Measurements from ENCODE around the gene HLA-DOB.
"Not testable (repeated sequence)": the region's sequence is repeated elsewhere in the genome, so short reads cannot be mapped to it uniquely, and the experiment has no call there.

HLA-DOB gene

GRCh38 chr6:32815115-32815514, 1.7 kb downstream of the HLA-DOB start:
- DNase-seq (ENCODE audit: low read depth in 3 of 3) = no peak

GRCh38 chr6:32814145-32814544, 2.7 kb downstream of the HLA-DOB start:
- DNase-seq (ENCODE audit: low read depth in 3 of 3) = no peak

- no peak for DNase-seq (ENCODE audit: low read depth in 3 of 3)
Measured at GRCh38 chr6:32809171-32809570, 7.6 kb downstream of the HLA-DOB start.

- DNase-seq (ENCODE audit: low read depth in 3 of 3) = no peak
Measured at GRCh38 chr6:32807020-32807580, 9.7 kb downstream of the HLA-DOB start.

GRCh38 chr6:32805404-32805803, 11.4 kb downstream of the HLA-DOB start:
- not testable (repeated sequence) for DNase-seq (ENCODE audit: low read depth in 3 of 3)

GRCh38 chr6:32803416-32803815, 13.4 kb downstream of the HLA-DOB start:
- no peak for DNase-seq (ENCODE audit: low read depth in 3 of 3)

- DNase-seq (ENCODE audit: low read depth in 3 of 3) = no peak
Measured at GRCh38 chr6:32799740-32800139, 17.1 kb downstream of the HLA-DOB start.

GRCh38 chr6:32799168-32799567, 17.6 kb downstream of the HLA-DOB start:
- no peak for DNase-seq (ENCODE audit: low read depth in 3 of 3)

- peak; percentile 49 to 60 (median 55) for DNase-seq (ENCODE audit: low read depth in 3 of 3)
Measured at GRCh38 chr6:32796848-32797776, 19.7 kb downstream of the HLA-DOB start.

GRCh38 chr6:32794510-32794909, 22.3 kb downstream of the HLA-DOB start:
- no peak for DNase-seq (ENCODE audit: low read depth in 3 of 3)

- no peak for DNase-seq (ENCODE audit: low read depth in 3 of 3)
Measured at GRCh38 chr6:32792901-32793435, 23.8 kb downstream of the HLA-DOB start.

- DNase-seq (ENCODE audit: low read depth in 3 of 3) = no peak
Measured at GRCh38 chr6:32790306-32790705, 26.5 kb downstream of the HLA-DOB start.

GRCh38 chr6:32785781-32786533, 30.8 kb downstream of the HLA-DOB start:
- peak in 2 of 3 donors; percentile 8 to 13 for DNase-seq (ENCODE audit: low read depth in 3 of 3)

GRCh38 chr6:32782923-32783322, 33.9 kb downstream of the HLA-DOB start:
- DNase-seq (ENCODE audit: low read depth in 3 of 3) = not testable (repeated sequence)

- DNase-seq (ENCODE audit: low read depth in 3 of 3) = no peak
Measured at GRCh38 chr6:32779036-32779435, 37.8 kb downstream of the HLA-DOB start.

- DNase-seq (ENCODE audit: low read depth in 3 of 3) = no peak
Measured at GRCh38 chr6:32775071-32775470, 41.7 kb downstream of the HLA-DOB start.

- no peak for DNase-seq (ENCODE audit: low read depth in 3 of 3)
Measured at GRCh38 chr6:32774426-32774825, 42.4 kb downstream of the HLA-DOB start.

GRCh38 chr6:32772656-32773055, 44.1 kb downstream of the HLA-DOB start:
- no peak for DNase-seq (ENCODE audit: low read depth in 3 of 3)

- DNase-seq (ENCODE audit: low read depth in 3 of 3) = no peak
Measured at GRCh38 chr6:32764048-32764447, 52.8 kb downstream of the HLA-DOB start.

- DNase-seq (ENCODE audit: low read depth in 3 of 3) = no peak
Measured at GRCh38 chr6:32763421-32763820, 53.4 kb downstream of the HLA-DOB start, which contains the start of gene HLA-DQB2. Gene HLA-DQB2, minus strand, starts transcription at chr6:32763532. Its CDS starts 62 bp downstream, at chr6:32763470.
